ENCODE measurements around the gene CAPZA2. TPM values are rescaled to one million over a fixed set of nuclear protein-coding genes. Genes with fewer than 3 reads are reported as not detected.

Gene CAPZA2
- total and polyA plus RNA-seq, 9 of the 15 experiments (the other 6 are each of a cell fraction or from before 2014, with no cell fraction given) = 67.0 to 524 (median 176) TPM

- TF ChIP-seq JUND (IDR thresholded peaks at IDR 0.05; ENCODE audit: borderline replicate concordance, low read depth, low read length) (peak; percentile 48), JUND (tag; IDR thresholded peaks at IDR 0.05; ENCODE audit: borderline replicate concordance, low read depth, low read length) (no peak), CXXC5 (CRISPR knock-in tag; IDR thresholded peaks at IDR 0.05) (0 out of 2 replicates have a peak, but pooled peaks have one; percentile 16), ZBTB26 (CRISPR knock-in tag; IDR thresholded peaks at IDR 0.05) (0 out of 2 replicates have a peak, but pooled peaks have one; percentile 25), RAD21 (CRISPR knock-in tag; conservative IDR thresholded peaks at IDR 0.05 in 1 of 2, IDR thresholded peaks at IDR 0.05 in 1 of 2) (peak; percentile 98), ZBTB2 (IDR thresholded peaks at IDR 0.05) (0 out of 2 replicates have a peak, but pooled peaks have one; percentile 11), L3MBTL2 (IDR thresholded peaks at IDR 0.05) (0 out of 2 replicates have a peak, but pooled peaks have one; percentile 20), MYNN (IDR thresholded peaks at IDR 0.05) (0 out of 2 replicates have a peak, but pooled peaks have one; percentile 14), MYNN (CRISPR knock-in tag; IDR thresholded peaks at IDR 0.05) (no peak), MEF2A (IDR thresholded peaks at IDR 0.05; ENCODE audit: control insufficient read depth, low read depth, low read length) (peak; percentile 53; the same call in 1 of the 2 replicates), PML (IDR thresholded peaks at IDR 0.05; ENCODE audit: low read length) (no peak), CC2D1A (IDR thresholded peaks at IDR 0.05) (peak; percentile 66; the same call in 1 of the 2 replicates), IRF2 (CRISPR knock-in tag; IDR thresholded peaks at IDR 0.05) (no peak), RREB1 (CRISPR knock-in tag; IDR thresholded peaks at IDR 0.05) (peak; percentile 15; the same call in 1 of the 2 replicates), STAT6 (CRISPR knock-in tag; IDR thresholded peaks at IDR 0.05) (peak; percentile 82; the same call in 1 of the 2 replicates)
Observed at GRCh38 chr7:116929914-116930913, 67.8 kb downstream of the CAPZA2 start (continued).

Measured in K562 (cell line).